Endothelial cell (in vitro differentiated cells): Measurements from ENCODE around the gene TATDN3. TPM values are rescaled to one million over a fixed set of nuclear protein-coding genes. Genes with fewer than 3 reads are reported as not detected.

Source experiments
- DNase-seq: peaks from one replicate; pipeline ENCODE4 v3.0.0; 2021; ENCODE audit warnings: low spot score
- H3K27ac Mint-ChIP-seq: one replicate; pipeline ENCODE4 v1.8.0; 2021; ENCODE audit warnings: mixed read lengths, inconsistent platforms; ENCODE audit not compliant: unreplicated experiment
- H3K27me3 Mint-ChIP-seq: one replicate; pipeline ENCODE4 v1.8.0; 2021; ENCODE audit warnings: mild to moderate bottlenecking, moderate library complexity, mixed read lengths, inconsistent platforms; ENCODE audit not compliant: unreplicated experiment
- H3K36me3 Mint-ChIP-seq: one replicate; pipeline ENCODE4 v1.8.0; 2021; ENCODE audit warnings: mild to moderate bottlenecking, low read depth, mixed read lengths, inconsistent platforms; ENCODE audit not compliant: unreplicated experiment
- H3K4me1 Mint-ChIP-seq: one replicate; pipeline ENCODE4 v1.8.0; 2021; ENCODE audit warnings: mild to moderate bottlenecking, mixed read lengths, inconsistent platforms; ENCODE audit not compliant: unreplicated experiment
- H3K4me3 Mint-ChIP-seq: one replicate; pipeline ENCODE4 v1.8.0; 2021; ENCODE audit warnings: mild to moderate bottlenecking, mixed read lengths, inconsistent platforms; ENCODE audit not compliant: unreplicated experiment
- H3K9me3 Mint-ChIP-seq: one replicate; pipeline ENCODE4 v1.8.0; 2021; ENCODE audit warnings: mixed read lengths, inconsistent platforms; ENCODE audit not compliant: unreplicated experiment
- total RNA-seq: library from RNA; stranded (reverse); fragmentation: NEBNext Ultra II Directional; extraction: Animal tissue kit (Norgen Biotek cat#: 25700); gene quantifications from one replicate; pipeline ENCODE4 v1.2.1, GENCODE V29; 2021; ENCODE audit not compliant: unreplicated experiment
- TF ChIP-seq, protein P1 (sequence below): fragments of 200-600 bp; sonication (generic); IDR thresholded peaks from one replicate; pipeline ENCODE4 v1.5.0; 2021; ENCODE audit warnings: antibody characterized with exemption; ENCODE audit not compliant: unreplicated experiment

Gene TATDN3
- total RNA-seq, 1 donor from 2014 or later: 9.9 TPM

DNA sequence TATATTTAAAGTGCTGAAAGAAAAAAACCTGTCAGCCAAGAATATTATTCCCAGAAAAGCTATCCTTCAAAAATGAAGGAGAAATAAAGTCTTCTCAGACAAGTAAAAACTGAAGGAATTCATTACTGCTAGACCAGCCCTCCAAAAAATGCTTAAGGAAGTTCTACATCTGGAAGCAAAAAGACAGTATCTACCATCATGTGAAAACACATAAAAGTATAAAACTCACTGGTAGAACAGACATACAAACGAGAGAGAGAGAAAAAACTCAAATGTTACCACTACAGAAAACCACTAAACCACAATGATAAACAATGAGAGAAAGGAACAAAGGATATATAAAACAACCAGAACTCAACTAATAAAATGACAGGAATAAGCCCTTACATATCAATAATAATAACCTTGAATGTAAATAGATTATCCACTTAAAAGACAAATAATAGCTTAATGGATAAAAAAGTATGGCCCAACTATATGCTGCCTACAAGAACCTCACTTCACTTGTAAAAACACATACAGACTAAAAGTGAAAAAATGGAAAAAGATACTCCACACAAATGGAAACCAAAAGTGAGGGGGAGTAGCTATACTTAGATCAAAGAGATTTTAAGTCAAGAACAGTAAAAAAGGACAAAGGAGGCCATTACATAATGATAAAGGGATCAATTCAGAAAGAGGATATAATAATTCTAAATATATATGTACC is 22.1 kb upstream of the TATDN3 start:
- peaks cover 43% of the 10 kb centered on the region for H3K36me3 Mint-ChIP-seq
- H3K4me3 Mint-ChIP-seq: no peak overlapping the region
- DNase-seq: no peak
- TF ChIP-seq, protein P1, sequence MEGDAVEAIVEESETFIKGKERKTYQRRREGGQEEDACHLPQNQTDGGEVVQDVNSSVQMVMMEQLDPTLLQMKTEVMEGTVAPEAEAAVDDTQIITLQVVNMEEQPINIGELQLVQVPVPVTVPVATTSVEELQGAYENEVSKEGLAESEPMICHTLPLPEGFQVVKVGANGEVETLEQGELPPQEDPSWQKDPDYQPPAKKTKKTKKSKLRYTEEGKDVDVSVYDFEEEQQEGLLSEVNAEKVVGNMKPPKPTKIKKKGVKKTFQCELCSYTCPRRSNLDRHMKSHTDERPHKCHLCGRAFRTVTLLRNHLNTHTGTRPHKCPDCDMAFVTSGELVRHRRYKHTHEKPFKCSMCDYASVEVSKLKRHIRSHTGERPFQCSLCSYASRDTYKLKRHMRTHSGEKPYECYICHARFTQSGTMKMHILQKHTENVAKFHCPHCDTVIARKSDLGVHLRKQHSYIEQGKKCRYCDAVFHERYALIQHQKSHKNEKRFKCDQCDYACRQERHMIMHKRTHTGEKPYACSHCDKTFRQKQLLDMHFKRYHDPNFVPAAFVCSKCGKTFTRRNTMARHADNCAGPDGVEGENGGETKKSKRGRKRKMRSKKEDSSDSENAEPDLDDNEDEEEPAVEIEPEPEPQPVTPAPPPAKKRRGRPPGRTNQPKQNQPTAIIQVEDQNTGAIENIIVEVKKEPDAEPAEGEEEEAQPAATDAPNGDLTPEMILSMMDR: no peak
- H3K4me1 Mint-ChIP-seq: no peaks in the 10 kb centered on the region
- H3K9me3 Mint-ChIP-seq: no peaks in the 10 kb centered on the region
- no peak overlapping the region for H3K27ac Mint-ChIP-seq
- H3K27me3 Mint-ChIP-seq: no peaks in the 10 kb centered on the region

DNA sequence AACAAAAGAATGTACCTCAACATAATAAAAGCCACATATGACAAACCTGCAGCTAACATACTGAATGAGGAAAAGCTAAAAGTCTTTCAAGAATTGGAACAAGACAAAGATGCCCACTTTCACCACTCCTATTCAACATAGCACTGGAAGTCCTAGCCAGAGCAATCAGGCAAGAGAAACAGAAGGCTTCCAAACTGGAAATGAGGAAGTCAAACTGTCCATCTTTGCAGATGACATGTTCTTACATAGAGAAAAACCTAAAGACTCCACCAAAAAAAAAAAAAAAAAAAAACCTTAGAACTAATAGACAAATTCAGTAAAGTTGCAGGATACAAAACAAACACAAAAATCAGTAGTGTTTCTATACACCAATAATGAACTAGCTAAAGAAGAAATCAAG is 20.4 kb upstream of the TATDN3 start:
- Mint-ChIP-seq H3K27me3 (no peaks in the 10 kb centered on the region), H3K4me3 (no peak overlapping the region)

DNA sequence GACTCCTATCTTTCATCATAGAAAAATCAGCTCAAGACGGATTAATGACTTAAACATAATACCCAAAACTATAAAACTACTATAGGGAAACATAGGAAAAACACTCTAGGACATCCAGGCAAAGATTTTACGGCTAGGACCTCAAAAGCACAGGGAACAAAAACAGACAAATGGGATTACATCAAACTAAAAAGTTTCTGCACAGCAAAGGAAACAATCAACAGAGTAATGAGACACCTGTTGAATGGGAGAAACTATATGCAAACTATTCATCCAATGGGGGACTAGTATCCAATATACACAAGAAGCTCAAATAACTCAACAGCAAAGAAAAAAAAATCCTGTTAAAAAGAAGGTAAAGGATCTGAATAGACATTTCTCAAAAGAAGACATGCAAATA is 18.7 kb upstream of the TATDN3 start:
- peaks cover 44% of the 10 kb centered on the region for H3K36me3 Mint-ChIP-seq
- no peak for DNase-seq

More for the DNA sequence above, 20.4 kb upstream of the TATDN3 start:
- DNase-seq: no peak
- H3K27ac Mint-ChIP-seq: no peak overlapping the region
- peaks cover 44% of the 10 kb centered on the region for H3K36me3 Mint-ChIP-seq
- H3K9me3 Mint-ChIP-seq: no peaks in the 10 kb centered on the region
- H3K4me1 Mint-ChIP-seq: no peaks in the 10 kb centered on the region
- TF ChIP-seq, protein P1: no peak

DNA sequence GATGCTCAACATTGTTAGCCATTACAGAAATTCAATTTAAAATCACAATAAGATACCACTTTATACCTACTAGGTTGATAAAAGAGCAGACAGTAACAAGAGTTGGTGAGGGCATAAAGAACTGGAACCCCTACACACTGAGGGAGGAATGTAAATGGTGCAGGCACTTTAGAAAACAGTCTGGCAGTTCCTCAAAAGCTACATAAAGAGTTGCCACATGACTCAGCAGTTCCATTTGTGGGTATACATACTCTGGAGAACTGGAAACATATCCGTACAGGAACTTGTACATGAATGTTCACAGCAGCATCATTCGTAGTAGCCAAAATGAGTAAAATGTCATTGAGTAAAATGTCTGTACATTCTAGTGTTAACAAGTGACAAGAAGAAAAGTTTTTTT is 17.1 kb upstream of the TATDN3 start:
- no peak for DNase-seq
- peaks cover 5% of the 10 kb centered on the region for H3K9me3 Mint-ChIP-seq

More for the DNA sequence above, 18.7 kb upstream of the TATDN3 start:
- Mint-ChIP-seq H3K27me3 (no peaks in the 10 kb centered on the region), H3K4me3 (no peak overlapping the region), H3K9me3 (peaks cover 4% of the 10 kb centered on the region), H3K27ac (no peak overlapping the region), H3K4me1 (no peaks in the 10 kb centered on the region)
- TF ChIP-seq, protein P1: no peak

DNA sequence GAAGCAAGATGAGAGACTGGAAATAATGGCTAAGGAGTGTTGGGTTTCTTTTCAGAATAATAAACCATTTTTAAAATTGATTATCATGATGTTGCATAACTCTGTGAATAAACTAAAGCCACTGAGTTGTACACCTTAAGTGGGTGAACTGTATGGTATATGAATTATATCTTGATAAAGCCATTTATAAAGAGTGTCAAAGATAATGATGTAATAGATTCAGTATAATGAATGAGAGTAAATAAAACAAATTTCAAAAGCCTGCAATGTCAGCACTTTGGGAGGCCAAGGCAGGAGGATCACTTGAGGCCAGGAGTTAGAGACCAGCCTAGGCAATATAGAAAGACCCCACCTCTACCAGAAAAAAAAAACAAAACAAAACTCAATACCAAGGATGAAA is 16.5 kb upstream of the TATDN3 start:
- Mint-ChIP-seq H3K36me3 (peaks cover 29% of the 10 kb centered on the region), H3K27ac (no peak overlapping the region), H3K4me1 (no peaks in the 10 kb centered on the region), H3K9me3 (peaks cover 5% of the 10 kb centered on the region), H3K4me3 (no peak overlapping the region), H3K27me3 (no peaks in the 10 kb centered on the region)
- TF ChIP-seq, protein P1: no peak
- no peak for DNase-seq

More for the DNA sequence above, 17.1 kb upstream of the TATDN3 start:
- Mint-ChIP-seq H3K4me1 (no peaks in the 10 kb centered on the region), H3K36me3 (peaks cover 35% of the 10 kb centered on the region), H3K4me3 (no peak overlapping the region), H3K27me3 (no peaks in the 10 kb centered on the region), H3K27ac (no peak overlapping the region)
- TF ChIP-seq, protein P1: no peak
